Osteocyte (in vitro differentiated cells): Measurements from ENCODE around the gene KLRC2. TPM values are rescaled to one million over a fixed set of nuclear protein-coding genes. Genes with fewer than 3 reads are reported as not detected.
"Not testable (repeated sequence)": the region's sequence is repeated elsewhere in the genome, so short reads cannot be mapped to it uniquely, and the experiment has no call there.

Source experiments
- DNase-seq: peaks from one replicate; pipeline ENCODE4 v3.0.0; 2021; ENCODE audit warnings: mixed read lengths; ENCODE audit not compliant: unreplicated experiment; ENCODE audit errors: extremely low spot score
- H3K27ac Mint-ChIP-seq: one replicate; pipeline ENCODE4 v1.8.0; 2021; ENCODE audit warnings: mild to moderate bottlenecking, mixed read lengths; ENCODE audit not compliant: unreplicated experiment
- H3K27me3 Mint-ChIP-seq: one replicate; pipeline ENCODE4 v1.8.0; 2021; ENCODE audit warnings: mixed read lengths; ENCODE audit not compliant: unreplicated experiment
- H3K36me3 Mint-ChIP-seq: one replicate; pipeline ENCODE4 v1.8.0; 2021; ENCODE audit warnings: mixed read lengths; ENCODE audit not compliant: unreplicated experiment
- H3K4me1 Mint-ChIP-seq: one replicate; pipeline ENCODE4 v1.8.0; 2021; ENCODE audit warnings: mixed read lengths; ENCODE audit not compliant: unreplicated experiment
- H3K4me3 Mint-ChIP-seq: one replicate; pipeline ENCODE4 v1.8.0; 2021; ENCODE audit warnings: mild to moderate bottlenecking, moderate library complexity, mixed read lengths; ENCODE audit not compliant: unreplicated experiment
- H3K9me3 Mint-ChIP-seq: one replicate; pipeline ENCODE4 v1.8.0; 2021; ENCODE audit warnings: mixed read lengths; ENCODE audit not compliant: unreplicated experiment
- total RNA-seq: library from RNA; stranded (reverse); gene quantifications from 2 replicates; pipeline ENCODE4 v1.2.1, GENCODE V29; 2021
- TF ChIP-seq, protein P1 (sequence below): fragments of 200-600 bp; sonication (generic); IDR thresholded peaks from 2 replicates; pipeline ENCODE4 v1.5.0; 2021; ENCODE audit warnings: antibody characterized with exemption, mild to moderate bottlenecking, moderate library complexity

The KLRC2 gene
- total RNA-seq, 1 donor from 2014 or later = 3.0 TPM

DNA sequence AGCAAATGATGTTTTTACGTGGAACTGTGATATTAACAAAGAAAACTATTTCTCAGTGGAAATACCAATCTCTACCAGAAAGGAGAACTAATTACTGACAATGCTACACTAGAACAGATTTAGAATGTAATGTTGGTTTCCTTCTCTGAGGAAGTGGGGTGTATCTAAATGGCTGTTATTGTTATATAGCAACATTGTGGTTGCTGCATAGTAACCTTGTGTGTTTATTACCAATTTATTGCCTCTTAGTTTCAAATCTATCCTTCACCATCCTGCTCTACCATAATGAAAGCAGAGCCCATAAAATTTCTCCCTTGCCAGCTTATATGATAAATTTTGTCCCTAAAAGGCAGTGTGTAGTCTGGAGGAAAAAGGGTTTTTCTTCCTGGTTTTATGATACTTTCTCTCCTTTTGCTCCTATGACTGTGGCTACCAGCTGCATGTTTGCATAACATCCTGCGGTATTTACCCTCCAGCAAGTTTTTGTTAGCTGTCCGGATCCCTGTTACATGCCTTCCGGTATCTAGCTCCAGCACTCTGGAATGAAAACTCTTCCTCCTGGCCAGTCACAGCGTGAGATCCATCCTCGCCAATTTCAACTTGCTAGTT is 40.3 kb downstream of the KLRC2 start:
- peaks cover 80% of the 10 kb centered on the region for H3K4me1 Mint-ChIP-seq
- peaks cover 8% of the 10 kb centered on the region for H3K36me3 Mint-ChIP-seq
- H3K4me3 Mint-ChIP-seq = peak overlapping the region; percentile 38
- DNase-seq = peak; percentile 87
- TF ChIP-seq, protein P1, sequence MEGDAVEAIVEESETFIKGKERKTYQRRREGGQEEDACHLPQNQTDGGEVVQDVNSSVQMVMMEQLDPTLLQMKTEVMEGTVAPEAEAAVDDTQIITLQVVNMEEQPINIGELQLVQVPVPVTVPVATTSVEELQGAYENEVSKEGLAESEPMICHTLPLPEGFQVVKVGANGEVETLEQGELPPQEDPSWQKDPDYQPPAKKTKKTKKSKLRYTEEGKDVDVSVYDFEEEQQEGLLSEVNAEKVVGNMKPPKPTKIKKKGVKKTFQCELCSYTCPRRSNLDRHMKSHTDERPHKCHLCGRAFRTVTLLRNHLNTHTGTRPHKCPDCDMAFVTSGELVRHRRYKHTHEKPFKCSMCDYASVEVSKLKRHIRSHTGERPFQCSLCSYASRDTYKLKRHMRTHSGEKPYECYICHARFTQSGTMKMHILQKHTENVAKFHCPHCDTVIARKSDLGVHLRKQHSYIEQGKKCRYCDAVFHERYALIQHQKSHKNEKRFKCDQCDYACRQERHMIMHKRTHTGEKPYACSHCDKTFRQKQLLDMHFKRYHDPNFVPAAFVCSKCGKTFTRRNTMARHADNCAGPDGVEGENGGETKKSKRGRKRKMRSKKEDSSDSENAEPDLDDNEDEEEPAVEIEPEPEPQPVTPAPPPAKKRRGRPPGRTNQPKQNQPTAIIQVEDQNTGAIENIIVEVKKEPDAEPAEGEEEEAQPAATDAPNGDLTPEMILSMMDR = no peak
- H3K9me3 Mint-ChIP-seq = no peaks in the 10 kb centered on the region
- peak overlapping the region; percentile 93 for H3K27ac Mint-ChIP-seq
- H3K27me3 Mint-ChIP-seq = no peaks in the 10 kb centered on the region

DNA sequence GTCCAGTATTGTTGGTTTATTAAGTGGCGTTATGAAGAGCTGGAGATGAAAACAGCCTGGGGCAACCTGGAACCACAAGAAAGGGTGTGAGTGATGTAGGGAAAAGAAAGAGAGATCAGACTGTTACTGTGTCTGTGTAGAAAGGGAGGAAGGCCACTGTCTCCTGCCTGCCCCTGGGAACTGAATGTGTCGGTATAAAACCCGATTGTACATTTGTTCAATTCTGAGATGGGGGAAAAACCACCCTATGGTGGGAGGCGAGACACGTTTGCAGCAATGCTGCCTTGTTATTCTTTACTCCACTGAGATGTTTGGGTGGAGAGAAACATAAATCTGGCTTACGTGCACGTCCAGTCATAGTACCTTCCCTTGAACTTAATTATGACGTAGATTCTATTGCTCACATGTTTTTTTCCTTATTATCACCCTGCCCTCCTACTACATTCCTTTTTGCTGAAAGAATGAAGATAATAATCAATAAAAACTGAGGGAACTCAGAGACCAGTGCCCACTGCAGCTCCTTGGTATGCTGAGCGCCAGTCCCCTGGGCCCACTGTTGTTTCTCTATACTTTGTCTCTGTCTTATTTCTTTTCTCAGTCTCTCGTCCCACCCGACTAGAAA is 41.2 kb downstream of the KLRC2 start:
- not testable (repeated sequence) for DNase-seq, H3K9me3 Mint-ChIP-seq, H3K27me3 Mint-ChIP-seq, H3K4me3 Mint-ChIP-seq, H3K36me3 Mint-ChIP-seq
- peaks cover 82% of the 10 kb centered on the region for H3K4me1 Mint-ChIP-seq
- H3K27ac Mint-ChIP-seq = peak overlapping the region; percentile 93

DNA sequence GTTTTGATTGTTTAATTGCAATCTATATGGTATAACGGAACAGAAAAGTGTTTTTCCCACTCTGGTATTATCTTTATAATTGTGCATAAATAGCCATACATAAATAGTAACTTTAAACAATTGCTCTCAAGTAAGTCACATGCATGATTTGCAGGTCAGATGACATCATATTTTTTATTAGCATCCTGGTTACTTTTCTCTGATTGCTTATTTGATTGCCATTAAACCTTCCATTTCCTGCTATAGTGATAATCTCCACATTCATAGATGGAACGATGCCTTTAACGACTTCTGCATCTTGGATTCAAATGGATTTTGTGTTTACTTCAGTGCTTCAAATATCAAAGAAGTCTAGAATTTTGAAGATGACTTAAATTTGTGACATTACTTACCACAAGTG is 42.5 kb downstream of the KLRC2 start:
- H3K9me3 Mint-ChIP-seq = no peaks in the 10 kb centered on the region
- peaks cover 87% of the 10 kb centered on the region for H3K4me1 Mint-ChIP-seq
- TF ChIP-seq, protein P1 = no peak
- H3K27ac Mint-ChIP-seq = peak overlapping the region; percentile 91
- no peak overlapping the region for H3K4me3 Mint-ChIP-seq
- no peaks in the 10 kb centered on the region for H3K36me3 Mint-ChIP-seq
- no peak for DNase-seq
- H3K27me3 Mint-ChIP-seq = no peaks in the 10 kb centered on the region

DNA sequence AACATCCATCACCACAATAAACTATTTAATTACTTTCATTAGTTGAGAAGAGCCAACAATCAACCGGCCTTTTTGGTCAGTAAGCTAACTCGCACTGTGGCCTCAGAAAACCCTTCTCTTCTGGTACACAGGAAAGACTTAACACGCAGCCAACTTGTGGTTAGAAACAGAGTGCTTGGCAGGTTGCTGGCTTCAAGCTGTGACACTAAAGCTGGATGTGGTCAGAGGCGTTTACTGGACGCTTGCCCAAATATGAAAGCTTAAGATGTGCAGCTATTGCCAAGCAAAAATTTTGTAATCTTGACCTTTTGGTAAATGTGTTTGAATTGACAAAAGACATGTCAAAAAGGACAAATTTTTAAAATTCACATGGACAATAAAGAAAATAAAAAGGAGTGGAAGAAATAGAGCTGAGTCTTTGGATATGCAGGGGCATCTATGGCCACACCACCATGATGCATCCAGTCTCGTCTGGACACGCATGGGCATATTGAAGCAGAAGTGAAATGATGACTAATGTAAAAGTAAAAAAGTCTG is 43.3 kb downstream of the KLRC2 start:
- TF ChIP-seq, protein P1 = no peak
- no peaks in the 10 kb centered on the region for H3K9me3 Mint-ChIP-seq

DNA sequence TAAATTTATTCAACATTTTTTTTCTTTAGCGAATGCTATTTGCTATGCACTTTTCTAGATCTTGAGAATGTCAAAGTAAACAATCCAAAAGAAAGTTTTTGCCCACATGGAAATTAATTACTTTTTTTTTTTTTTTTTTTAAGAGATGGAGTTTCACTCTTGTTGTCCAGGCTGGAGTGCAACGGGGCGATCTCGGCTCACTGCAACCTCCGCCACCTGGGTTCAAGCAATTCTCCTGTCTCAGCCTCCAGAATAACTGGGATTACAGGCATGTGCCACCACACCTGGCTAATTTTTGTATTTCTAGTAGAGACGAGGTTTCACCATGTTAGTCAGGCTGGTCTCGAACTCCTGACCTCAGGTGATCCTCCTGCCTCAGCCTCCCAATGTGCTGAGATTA is 44.8 kb downstream of the KLRC2 start:
- not testable (repeated sequence) for H3K9me3 Mint-ChIP-seq, H3K36me3 Mint-ChIP-seq, H3K4me3 Mint-ChIP-seq, DNase-seq, H3K27ac Mint-ChIP-seq, H3K27me3 Mint-ChIP-seq
- H3K4me1 Mint-ChIP-seq = peaks cover 78% of the 10 kb centered on the region

More for the DNA sequence above, 43.3 kb downstream of the KLRC2 start:
- H3K27me3 Mint-ChIP-seq = no peaks in the 10 kb centered on the region
- peak overlapping the region; percentile 91 for H3K27ac Mint-ChIP-seq
- no peaks in the 10 kb centered on the region for H3K36me3 Mint-ChIP-seq
- H3K4me1 Mint-ChIP-seq = peaks cover 83% of the 10 kb centered on the region
- peak overlapping the region; percentile 57 for H3K4me3 Mint-ChIP-seq
- peak; percentile 90 for DNase-seq

DNA sequence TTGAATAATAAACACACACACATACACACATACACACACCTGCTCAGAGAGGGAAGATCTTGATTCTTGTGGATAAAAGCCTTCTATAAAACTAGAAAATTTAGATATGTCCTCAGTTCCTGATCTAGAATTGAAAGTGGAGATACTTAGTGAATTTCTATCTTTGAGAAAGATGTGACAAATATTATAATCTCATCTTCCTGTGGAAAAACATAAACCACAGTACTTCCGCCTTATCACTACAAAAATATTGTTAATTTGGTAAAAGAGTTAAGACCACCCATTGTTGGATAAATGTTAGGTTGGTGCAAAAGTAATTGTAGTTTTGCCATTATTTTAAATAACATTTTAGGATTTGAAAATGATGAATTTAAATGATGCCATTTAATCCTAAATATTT is 45.9 kb downstream of the KLRC2 start, which contains the start of gene KLRK1:
TSS of gene KLRK1 (minus strand) at position 138 of the 400 bp plus-strand sequence. CDS start 1,231 bp downstream, outside the sequence.
- peaks cover 77% of the 10 kb centered on the region for H3K4me1 Mint-ChIP-seq
- peaks cover 3% of the 10 kb centered on the region for H3K36me3 Mint-ChIP-seq
- H3K9me3 Mint-ChIP-seq = peaks cover 1% of the 10 kb centered on the region
- TF ChIP-seq, protein P1 = no peak
- H3K4me3 Mint-ChIP-seq = peak within 1 kb of the TSS; percentile 55
- DNase-seq = no peak
- H3K27ac Mint-ChIP-seq = peak within 1 kb of the TSS; percentile 88
- no peaks in the 10 kb centered on the region for H3K27me3 Mint-ChIP-seq
